Skeletal muscle cell (primary cell): Measurements from ENCODE around the gene ZNF346.
"Not testable (repeated sequence)": the region's sequence is repeated elsewhere in the genome, so short reads cannot be mapped to it uniquely, and the experiment has no call there.

Source experiments
- DNase-seq: peaks from one replicate; pipeline ENCODE4 v3.0.0-alpha.2; 2010; ENCODE audit warnings: low read depth
- H3K4me3 ChIP-seq: 2 replicates; pipeline ENCODE4 v1.5.1; 2011; ENCODE audit warnings: low read depth, mild to moderate bottlenecking, control low read depth, low read length, moderate library complexity

ZNF346 gene

DNA sequence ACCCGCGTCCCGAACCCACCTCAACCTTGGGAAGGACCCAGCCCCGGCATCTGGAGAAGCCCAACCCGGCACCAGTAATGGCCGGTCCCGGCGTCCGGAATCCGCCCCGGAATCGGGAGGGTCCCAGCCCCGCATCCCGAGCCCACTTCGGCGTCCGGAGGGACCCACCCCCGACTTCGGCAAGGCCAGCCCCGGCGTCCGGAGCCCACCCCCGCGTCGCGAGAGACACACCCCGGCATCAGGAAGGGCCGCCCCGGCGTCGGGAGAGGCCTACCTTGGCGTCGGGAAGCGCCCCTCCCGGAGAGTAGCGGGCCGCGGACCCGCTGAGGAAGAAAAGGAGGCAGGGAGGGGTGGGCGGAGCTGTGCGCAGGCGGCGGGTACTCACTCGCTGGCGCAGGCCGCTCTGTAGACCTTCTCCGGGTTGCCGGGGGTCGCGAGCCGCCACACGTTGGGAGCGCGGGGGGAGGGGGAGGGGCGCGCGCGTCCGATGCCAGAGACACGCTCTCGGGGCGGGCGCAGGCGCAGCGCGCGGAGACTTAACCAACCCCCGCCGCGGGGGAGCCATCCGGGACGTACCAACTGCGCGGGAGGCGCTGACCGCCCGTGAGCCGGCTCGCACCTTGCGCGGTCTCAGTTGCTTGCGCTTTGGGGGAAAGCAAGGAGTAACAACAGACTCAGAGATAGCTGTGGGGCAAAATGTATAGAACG lies 16.1 kb upstream of the ZNF346 start, which contains the start of gene UIMC1:
Gene UIMC1 (minus strand): TSS at position 515 of the 708 bp plus-strand sequence. CDS start 24,164 bp downstream, outside the sequence.
- peak; percentile 77 for DNase-seq
- H3K4me3 ChIP-seq = peak within 1 kb of the TSS; percentile 89

DNA sequence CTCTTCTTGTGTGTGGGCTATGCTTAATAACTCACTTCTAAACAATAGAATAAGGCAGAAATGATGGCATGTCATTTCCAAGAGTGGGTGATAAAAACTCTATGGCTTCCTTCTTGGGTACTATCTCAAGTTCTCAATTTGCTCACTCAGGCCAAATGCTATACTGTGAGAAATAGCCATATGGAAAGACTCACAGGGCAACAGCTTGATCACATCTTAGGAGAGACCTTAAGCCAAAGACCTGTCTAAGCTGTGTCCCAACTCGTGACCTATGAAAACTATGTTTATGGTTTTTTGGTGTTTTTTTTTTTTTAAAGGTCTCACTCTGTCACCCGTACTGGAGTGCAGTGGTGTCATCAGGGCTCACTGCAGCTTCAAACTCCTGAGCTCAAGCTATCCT lies 13.8 kb upstream of the ZNF346 start:
- DNase-seq = no peak
- no peak overlapping the region for H3K4me3 ChIP-seq

DNA sequence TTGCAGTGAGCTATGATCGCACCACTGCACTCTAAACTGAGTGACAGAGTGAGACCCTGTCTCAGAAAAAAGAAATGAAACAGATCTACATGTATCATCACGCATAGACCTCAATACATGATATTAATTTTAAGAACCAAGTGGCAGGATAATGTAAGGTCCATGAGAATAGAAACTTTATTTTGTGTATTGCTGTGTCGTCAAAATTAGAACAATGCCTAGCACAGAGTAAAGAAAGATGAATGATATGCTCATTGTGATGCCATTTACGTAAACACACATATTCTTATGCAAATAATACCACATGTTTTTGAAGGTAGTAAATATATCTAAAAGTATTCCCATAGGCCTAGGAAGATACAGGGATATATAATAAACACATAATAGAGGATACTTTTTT lies 12.3 kb upstream of the ZNF346 start:
- no peak for DNase-seq
- H3K4me3 ChIP-seq = no peak overlapping the region

DNA sequence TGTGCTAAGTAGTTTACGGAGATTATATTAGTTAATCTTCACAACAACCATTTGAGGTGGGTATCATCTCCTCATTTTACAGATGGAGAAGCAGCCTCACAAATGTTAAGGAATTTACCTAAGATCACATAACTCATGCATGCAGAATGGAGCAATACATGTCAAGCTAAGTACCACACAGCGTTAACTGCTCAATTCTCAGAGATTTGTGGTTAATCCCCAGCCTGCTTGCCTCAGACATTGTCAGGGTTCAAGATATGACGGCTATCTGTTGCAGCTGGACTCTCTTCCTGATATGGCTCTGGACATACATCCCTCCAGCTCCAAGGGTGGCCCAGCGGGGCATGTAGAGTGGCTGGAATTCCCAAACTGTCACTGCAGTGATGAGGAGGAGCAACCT lies 7.3 kb upstream of the ZNF346 start:
- DNase-seq = no peak
- no peak overlapping the region for H3K4me3 ChIP-seq

DNA sequence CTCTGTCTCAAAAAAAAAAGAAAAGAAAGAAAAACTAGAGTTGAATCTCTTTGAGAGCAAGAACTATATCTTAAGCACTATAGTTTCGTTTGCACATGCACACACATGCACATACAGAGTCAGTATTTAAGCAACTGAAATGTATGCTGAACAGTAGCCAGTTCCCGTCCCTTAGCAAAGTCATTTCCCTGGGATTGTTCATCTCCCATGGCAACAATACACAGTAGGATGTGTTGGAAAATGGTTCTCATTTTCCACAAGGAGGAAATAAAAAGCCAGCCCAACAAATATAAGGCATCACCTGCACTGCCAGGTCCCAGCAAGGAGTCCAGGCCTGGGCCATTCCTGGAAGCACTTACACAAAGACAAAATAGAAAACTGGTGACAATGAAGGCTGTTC lies 4.2 kb upstream of the ZNF346 start:
- DNase-seq = no peak
- no peak overlapping the region for H3K4me3 ChIP-seq

DNA sequence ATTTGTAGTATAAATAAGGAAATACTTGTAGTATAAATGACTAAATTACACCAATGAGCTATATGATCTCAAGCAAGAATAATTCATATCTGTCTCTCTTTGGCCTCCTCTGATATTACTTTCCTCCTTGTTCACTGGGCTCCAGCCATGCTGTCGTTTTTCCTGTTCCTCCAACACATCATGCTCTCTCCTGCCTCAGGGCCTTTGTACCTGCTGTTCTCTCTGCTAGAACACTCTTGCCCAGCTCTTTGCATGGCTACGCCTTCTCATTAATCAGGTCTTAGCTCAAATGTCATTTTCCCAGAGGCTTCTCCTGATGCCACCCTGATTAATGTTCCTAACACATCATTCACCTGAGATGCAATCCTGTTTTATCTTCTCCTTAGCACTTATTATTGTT lies 2.5 kb upstream of the ZNF346 start:
- no peak overlapping the region for H3K4me3 ChIP-seq
- no peak for DNase-seq

DNA sequence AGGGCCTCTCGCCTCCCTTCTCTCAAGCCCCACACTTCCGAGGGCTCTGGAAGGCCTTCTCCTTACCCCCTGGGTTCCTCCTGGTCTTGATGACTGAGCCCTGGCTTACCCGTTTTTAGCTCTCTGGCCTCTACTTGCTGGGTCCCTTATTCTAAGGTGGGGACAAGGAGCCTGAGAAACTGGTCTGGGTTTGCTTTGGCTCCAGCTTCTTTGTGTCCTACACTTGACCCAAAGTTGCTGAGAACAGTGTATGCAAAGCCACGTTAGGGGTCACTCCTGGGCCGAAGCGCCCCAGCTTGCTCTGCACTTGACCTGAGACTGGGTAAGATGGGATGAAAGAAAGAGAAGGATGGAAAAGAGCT lies 788 bp downstream of the ZNF346 start:
- no peak for DNase-seq
- H3K4me3 ChIP-seq = peak overlapping the region; percentile 92

DNA sequence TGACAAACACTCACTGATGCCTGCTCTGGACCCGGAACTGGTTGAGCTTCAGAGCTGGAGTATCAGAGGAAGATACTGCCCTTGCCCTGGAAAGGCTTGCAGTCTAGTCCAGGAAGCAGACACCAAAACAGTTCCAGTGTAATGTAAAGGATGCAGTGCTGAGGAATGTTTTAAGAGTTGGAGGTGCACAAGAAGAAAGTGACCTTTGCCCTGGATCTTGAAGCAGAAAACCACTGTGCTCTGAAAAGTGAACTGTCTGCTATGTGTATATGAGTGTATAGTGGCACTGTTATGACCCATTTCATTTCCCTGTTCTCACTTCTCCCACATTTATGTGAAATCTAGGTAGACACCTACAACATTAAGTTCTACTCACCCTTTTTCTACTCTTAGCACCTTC lies 2.1 kb downstream of the ZNF346 start:
- no peak for DNase-seq
- no peak overlapping the region for H3K4me3 ChIP-seq

DNA sequence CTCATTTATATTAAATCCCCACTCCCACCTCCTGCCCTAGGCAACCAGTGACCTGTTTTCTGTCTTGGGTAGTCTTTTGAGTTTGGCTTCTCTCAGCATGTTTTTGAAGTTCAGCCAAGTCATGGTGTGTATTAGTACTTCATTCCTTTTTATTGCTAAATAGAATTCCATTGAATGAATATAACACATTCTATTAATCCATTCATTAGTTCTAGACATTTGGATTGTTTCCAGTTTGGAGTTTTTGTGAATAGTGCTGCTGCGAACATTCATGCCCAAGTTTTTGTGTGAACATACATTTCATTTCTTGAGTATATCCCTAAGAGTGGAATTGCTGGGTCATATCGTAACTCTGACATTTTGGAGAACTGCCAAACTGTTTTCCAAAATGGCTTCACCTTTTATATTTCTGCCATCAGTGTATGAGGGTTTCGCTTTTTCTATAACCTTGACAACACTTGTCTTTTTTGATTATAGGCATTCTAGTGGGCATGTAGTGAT lies 2.7 kb downstream of the ZNF346 start:
- DNase-seq = no peak

DNA sequence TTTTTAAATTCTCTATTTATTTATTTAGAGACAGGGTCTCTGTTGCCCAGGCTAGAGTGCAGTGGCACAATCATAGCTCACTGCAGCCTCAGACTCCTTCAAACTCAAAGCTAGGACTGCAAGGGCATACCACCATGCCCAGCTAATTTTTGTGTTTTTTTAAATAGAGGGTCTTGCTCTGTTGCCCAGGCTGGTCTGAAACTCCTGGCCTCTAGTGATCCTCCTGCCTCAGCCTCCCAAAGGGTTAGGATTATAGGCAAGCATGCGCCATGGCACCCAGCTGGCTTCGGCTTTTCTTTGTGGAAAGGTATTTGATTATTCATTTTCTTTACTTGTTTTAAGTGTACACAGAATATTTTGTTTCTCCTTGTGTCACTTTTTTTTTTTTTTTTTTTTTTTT lies 5.2 kb downstream of the ZNF346 start:
- no peak for DNase-seq
- no peak overlapping the region for H3K4me3 ChIP-seq

More for the DNA sequence above, 2.7 kb downstream of the ZNF346 start:
- H3K4me3 ChIP-seq = no peak overlapping the region

DNA sequence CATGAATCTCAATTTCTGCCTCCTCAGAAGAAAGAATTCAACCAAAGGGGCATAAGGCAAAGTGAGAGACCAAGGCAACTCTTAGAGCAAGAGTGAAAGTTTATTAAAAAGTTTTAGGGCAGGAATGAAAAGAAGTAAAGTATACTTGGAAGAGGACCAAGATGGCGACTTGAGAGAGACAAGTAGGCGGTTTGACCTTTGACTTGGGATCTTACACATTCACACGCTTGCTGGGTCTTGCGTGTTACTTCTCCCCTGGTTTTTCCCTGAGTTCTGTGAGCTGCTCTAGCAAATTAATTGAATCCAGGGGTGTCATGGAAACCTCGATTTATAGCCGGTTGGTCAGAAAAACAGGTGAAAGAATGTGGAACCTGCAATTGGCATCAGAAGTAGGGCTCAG lies 7.0 kb downstream of the ZNF346 start:
- no peak overlapping the region for H3K4me3 ChIP-seq
- no peak for DNase-seq

DNA sequence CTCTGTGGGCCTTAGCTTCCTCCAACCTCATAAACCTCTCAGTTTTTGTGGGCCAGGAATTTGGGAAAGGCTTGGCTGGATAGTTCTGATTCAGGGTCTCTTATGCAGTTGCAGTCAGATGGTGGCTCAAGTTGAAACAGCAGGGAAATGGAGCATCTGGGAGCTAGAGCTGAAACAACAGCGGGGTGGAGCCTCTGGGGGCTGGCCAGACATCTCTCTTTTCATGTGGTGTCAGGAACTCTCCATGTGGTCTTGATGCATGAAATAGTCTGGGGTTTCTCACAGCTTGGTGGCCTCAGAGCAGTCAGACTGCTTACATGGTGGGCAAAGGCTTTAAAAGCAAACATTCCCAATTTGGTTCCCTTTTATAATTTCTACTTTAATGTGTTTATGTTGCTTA lies 13.5 kb downstream of the ZNF346 start:
- no peak for DNase-seq
- H3K4me3 ChIP-seq = no peak overlapping the region

DNA sequence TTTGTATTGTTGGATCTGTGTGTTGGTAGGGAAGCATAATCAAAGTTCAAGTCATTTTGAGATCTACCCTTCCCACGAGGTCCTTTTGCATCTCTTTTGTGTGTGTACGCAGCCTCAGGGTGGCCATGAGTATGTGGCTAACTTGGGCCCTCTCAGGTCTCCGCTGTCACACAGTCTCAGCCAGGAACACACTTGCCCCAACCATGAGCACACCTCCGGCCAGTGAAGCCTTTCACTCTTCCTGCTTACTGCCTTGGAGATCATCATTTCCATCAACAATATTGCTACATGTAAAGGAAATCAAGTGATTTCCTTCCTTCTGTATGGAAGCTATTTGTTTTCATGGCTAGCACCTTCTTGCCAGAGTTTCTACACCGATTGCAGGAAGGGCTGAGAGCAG lies 13.9 kb downstream of the ZNF346 start:
- no peak for DNase-seq
- no peak overlapping the region for H3K4me3 ChIP-seq

DNA sequence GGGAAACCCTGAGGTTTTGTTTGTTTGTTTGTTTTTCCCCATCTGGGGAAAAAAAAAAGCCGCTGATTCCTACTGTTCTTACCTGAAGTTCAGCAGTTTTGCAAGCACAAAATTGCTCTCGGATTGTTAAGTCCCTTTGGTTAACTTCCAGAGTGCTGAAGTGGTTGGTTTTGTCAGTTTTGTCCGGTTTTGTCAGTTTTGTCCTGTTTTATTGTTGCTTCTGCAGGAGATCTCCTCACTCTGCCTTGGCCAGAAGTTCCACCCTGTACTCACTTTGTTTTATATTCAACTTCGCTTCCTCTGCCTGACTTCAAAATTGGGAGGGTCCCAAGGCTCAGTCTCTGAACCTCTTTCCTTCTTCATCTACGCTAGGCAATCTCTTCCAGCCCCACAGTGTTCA lies 14.4 kb downstream of the ZNF346 start:
- DNase-seq = no peak
- H3K4me3 ChIP-seq = no peak overlapping the region

DNA sequence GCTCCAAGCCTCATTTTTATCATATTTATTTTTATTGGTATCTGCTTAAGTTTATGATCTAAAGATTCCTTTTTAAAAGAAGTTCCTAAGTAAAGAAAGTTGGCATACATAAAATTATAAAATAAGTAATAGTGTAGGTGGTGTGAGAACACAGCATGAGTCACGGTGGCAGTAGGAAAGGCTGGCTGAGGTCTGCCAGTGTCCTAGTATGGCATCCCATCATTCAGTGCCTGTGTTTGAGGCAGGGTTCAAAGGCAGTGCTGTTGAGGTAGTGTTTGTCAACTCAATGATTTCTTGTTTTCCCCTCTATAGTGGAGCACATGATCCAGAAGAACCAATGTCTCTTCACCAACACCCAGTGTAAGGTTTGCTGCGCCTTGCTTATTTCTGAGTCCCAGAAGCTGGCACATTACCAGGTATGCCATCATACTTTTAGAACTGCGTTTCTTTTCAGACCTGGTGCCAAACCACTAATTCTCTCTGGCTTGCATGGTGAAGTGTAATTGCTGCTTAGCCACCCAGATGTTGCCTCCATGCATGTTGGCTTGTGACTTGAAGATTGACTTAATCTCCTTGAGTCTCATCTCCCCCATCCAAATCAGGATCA lies 18.4 kb downstream of the ZNF346 start:
- no peak overlapping the region for H3K4me3 ChIP-seq
- no peak for DNase-seq

DNA sequence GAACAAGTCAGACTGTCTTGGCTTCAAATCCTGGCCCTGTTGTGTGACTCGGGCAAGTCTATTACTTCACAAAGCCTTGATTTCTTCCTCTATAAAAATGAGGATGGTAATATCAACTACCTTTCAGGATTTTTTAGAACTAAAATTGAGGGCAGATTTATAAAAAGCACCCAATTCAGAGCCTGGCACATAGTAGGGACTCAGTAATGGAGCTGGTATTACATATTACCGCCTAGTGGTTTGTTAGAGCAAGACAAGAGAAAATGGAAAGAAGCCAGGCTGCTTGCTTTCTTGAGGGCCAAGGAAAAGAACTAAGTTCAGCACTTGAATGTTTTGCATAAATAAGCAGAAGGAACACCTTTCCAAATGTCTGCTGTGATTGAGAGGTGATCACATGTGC lies 19.4 kb downstream of the ZNF346 start:
- H3K4me3 ChIP-seq = no peak overlapping the region
- DNase-seq = no peak

DNA sequence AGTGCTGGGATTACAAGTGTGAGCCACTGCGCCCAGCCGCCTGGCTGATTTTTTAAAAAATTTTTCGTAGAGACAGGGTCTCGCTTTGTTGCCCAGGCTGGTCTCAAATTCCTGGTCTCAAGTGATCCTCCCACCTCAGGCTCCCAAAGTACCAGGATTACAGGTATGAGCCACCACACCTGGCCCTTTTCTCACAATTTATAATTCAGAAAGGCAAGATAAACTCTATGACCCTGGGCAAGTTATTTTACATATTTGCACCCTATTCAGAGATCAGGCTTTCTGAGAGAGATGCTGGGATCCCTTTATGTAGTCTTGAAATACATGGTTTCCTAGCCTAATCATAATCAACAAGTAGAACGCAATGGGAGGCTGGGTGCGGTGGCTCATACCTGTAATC lies 20.6 kb downstream of the ZNF346 start:
- no peak overlapping the region for H3K4me3 ChIP-seq
- no peak for DNase-seq

DNA sequence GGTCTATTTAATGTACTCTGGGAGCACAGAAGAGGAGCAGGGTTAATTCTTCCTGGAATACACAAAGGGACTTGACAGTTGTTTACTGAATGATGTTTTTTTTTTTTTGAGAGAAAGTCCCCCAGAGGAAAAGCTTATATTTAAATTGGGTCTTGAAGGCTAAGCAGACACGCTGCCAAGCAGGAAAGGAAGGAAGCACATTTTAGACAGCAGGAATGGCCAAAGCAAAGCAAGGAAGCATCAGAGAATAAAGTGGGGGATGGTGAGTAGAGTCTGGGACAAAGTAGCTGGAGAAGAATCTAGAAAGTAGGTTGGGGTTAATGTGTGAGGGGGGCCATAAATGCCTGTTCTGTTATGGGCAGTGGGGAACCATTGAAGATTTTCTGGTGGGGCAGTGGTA lies 21.5 kb downstream of the ZNF346 start:
- H3K4me3 ChIP-seq = no peak overlapping the region
- no peak for DNase-seq

DNA sequence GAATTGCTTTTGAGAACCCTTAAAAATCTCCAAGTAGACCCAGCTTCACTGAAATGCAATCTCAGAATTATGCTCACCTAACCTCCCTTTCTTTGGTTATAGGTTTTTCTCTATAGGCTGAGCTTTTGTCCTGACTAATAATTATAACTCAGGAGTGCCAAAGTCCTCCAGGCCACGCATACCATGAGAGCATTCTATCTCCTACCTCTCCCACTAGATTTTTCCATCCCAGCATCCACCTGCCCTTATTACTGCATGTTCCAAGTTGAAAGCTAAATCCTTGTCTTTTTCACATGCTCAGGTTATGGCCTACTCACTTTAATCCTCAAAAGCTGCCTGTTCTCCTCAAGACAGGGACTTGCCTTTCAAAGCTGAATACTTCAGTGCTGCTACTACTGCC lies 22.1 kb downstream of the ZNF346 start:
- DNase-seq = no peak
- no peak overlapping the region for H3K4me3 ChIP-seq

DNA sequence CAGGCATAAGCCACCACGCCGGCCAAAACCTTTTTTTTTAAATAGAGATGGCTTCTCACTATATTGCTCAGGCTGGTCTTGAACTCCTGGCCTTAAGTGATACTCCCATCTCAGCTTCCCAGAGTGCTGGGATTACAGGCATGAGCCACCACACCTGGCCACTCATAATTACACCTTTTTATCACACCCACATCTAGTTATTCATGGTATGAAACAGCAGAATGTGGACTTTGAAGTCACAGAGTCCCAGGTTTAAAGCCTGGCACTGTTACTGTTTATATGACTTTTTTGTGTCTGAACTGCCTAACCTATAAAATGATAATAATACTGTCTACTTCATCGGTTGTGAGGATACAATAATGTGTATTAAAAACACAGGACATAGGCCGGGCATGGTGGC lies 23.1 kb downstream of the ZNF346 start:
- no peak overlapping the region for H3K4me3 ChIP-seq
- no peak for DNase-seq

DNA sequence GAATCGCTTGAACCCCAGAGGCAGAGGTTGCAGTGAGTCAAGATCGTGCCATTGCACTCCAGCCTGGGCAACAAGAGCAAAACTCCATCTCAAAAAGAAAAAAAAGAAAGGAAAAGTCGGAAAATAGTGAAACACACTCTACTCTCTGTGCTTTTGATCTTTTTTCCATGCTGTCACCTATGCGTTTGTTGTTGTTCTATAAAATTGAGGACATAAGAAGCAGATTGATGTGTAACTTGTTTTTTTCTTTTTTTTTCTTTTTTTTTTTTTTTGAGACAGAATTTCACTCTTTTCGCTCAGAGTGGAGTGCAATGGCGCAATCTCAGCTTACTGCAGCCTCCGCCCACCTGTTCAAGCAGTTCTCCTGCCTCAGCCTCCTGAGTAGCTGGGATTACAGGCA lies 26.0 kb downstream of the ZNF346 start:
- not testable (repeated sequence) for H3K4me3 ChIP-seq, DNase-seq
